Measurements from ENCODE around the gene SPATA6L. TPM values are rescaled to one million over a fixed set of nuclear protein-coding genes. Genes with fewer than 3 reads are reported as not detected.

The SPATA6L gene
- total and polyA plus RNA-seq, 2 experiments from 2014 or later: 1.7 to 1.9 TPM

DNA sequence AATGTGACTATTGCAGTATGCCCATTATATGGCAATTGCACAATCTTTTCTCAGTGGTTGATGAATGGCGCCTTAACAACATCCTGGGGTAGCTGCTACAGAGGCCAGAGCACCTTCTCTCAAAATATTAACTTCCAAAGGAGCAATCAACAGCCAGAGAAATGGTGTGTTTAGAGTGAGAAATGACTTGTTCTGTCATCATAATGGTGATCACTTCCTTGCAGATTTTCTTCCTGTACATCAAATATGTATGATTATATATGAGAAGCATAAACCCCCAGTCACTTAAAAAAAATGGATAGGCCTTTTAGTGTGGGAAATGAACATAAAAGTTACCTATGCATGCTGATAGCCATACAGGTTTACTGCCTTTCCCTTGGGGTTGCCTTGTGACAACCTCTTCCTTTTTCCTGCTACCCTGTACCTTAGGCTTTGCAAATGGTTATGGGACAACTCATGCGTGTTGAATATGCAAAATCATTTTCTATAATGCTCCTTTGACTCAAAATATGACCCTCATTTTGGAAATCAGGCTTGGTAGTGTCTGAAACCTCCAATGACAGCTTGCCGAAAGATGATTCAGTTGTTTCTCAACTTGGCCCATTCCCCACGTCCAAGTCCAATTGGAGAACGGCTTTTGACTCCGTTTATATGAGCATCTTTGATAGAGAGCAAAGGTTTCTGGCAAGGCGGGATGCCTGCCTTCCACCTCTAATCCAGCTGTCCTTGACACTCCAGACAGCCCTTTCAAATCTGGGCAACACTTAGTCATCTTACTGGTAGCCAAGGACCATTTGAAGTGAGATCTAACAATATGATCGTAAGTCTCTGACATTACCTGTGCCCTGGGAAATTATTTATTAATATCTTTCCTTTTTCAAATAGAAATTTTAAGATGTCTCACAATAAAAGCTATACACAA, 106.8 kb downstream of the SPATA6L start:
- H3K79me2 ChIP-seq (replicated peaks; ENCODE audit: insufficient read depth): no peaks in the 10 kb centered on the region
- ATAC-seq: no peak
- H3K36me3 ChIP-seq (ENCODE audit: insufficient read depth): no peaks in the 10 kb centered on the region
- no peak overlapping the region for H3K27ac ChIP-seq (ENCODE audit: low read depth)
- no peak overlapping the region for H3K4me3 Mint-ChIP-seq
- no peaks in the 10 kb centered on the region for H3K9me3 Mint-ChIP-seq
- H3K4me1 Mint-ChIP-seq: peaks cover 2% of the 10 kb centered on the region; the same call in 2 of the 3 replicates
- DNase-seq (ENCODE audit: low spot score): no peak
- no peak overlapping the region for H3K27ac Mint-ChIP-seq
- no peaks in the 10 kb centered on the region; the same call in 1 of the 2 replicates for H4K20me1 ChIP-seq (replicated peaks; ENCODE audit: insufficient read depth)
- peaks cover 5% of the 10 kb centered on the region for H3K27me3 Mint-ChIP-seq (ENCODE audit: insufficient read depth, low read depth, poor library complexity)
- H3K4me1 ChIP-seq (ENCODE audit: insufficient read depth): no peaks in the 10 kb centered on the region
- H3F3A ChIP-seq (replicated peaks; ENCODE audit: low read depth): no peaks in the 10 kb centered on the region
- no peaks in the 10 kb centered on the region for H3K27me3 ChIP-seq (ENCODE audit: insufficient read depth)
- H3K4me2 ChIP-seq: no peak overlapping the region
- no peak overlapping the region for H3K4me3 ChIP-seq
- H3K9me2 ChIP-seq (ENCODE audit: insufficient read depth): no peaks in the 10 kb centered on the region
- no peak overlapping the region for H2AFZ ChIP-seq
- TF ChIP-seq NANOG (IDR thresholded peaks at IDR 0.05; ENCODE audit: borderline replicate concordance): no peak
- TF ChIP-seq, protein P1, sequence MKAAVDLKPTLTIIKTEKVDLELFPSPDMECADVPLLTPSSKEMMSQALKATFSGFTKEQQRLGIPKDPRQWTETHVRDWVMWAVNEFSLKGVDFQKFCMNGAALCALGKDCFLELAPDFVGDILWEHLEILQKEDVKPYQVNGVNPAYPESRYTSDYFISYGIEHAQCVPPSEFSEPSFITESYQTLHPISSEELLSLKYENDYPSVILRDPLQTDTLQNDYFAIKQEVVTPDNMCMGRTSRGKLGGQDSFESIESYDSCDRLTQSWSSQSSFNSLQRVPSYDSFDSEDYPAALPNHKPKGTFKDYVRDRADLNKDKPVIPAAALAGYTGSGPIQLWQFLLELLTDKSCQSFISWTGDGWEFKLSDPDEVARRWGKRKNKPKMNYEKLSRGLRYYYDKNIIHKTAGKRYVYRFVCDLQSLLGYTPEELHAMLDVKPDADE (IDR thresholded peaks at IDR 0.05): no peak
- TF ChIP-seq EZH2phosphoT487 (IDR thresholded peaks at IDR 0.05; ENCODE audit: unreplicated experiment): no peak
- TF ChIP-seq STAT1 (IDR thresholded peaks at IDR 0.05; ENCODE audit: unreplicated experiment): no peak
- TF ChIP-seq JUNB (IDR thresholded peaks at IDR 0.05; ENCODE audit: unreplicated experiment): no peak
- TF ChIP-seq, protein P2, sequence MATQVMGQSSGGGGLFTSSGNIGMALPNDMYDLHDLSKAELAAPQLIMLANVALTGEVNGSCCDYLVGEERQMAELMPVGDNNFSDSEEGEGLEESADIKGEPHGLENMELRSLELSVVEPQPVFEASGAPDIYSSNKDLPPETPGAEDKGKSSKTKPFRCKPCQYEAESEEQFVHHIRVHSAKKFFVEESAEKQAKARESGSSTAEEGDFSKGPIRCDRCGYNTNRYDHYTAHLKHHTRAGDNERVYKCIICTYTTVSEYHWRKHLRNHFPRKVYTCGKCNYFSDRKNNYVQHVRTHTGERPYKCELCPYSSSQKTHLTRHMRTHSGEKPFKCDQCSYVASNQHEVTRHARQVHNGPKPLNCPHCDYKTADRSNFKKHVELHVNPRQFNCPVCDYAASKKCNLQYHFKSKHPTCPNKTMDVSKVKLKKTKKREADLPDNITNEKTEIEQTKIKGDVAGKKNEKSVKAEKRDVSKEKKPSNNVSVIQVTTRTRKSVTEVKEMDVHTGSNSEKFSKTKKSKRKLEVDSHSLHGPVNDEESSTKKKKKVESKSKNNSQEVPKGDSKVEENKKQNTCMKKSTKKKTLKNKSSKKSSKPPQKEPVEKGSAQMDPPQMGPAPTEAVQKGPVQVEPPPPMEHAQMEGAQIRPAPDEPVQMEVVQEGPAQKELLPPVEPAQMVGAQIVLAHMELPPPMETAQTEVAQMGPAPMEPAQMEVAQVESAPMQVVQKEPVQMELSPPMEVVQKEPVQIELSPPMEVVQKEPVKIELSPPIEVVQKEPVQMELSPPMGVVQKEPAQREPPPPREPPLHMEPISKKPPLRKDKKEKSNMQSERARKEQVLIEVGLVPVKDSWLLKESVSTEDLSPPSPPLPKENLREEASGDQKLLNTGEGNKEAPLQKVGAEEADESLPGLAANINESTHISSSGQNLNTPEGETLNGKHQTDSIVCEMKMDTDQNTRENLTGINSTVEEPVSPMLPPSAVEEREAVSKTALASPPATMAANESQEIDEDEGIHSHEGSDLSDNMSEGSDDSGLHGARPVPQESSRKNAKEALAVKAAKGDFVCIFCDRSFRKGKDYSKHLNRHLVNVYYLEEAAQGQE (IDR thresholded peaks at IDR 0.05; ENCODE audit: unreplicated experiment): no peak
- TF ChIP-seq EZH2 (IDR thresholded peaks at IDR 0.05; ENCODE audit: low read depth, unreplicated experiment): no peak
- TF ChIP-seq ZNF462 (CRISPR knock-in tag; IDR thresholded peaks at IDR 0.05): no peak
- TF ChIP-seq CREB1 (CRISPR knock-in tag; IDR thresholded peaks at IDR 0.05; ENCODE audit: low read depth): no peak
- TF ChIP-seq ZNF331 (CRISPR knock-in tag; IDR thresholded peaks at IDR 0.05; ENCODE audit: low read depth): no peak
- TF ChIP-seq, protein P3, sequence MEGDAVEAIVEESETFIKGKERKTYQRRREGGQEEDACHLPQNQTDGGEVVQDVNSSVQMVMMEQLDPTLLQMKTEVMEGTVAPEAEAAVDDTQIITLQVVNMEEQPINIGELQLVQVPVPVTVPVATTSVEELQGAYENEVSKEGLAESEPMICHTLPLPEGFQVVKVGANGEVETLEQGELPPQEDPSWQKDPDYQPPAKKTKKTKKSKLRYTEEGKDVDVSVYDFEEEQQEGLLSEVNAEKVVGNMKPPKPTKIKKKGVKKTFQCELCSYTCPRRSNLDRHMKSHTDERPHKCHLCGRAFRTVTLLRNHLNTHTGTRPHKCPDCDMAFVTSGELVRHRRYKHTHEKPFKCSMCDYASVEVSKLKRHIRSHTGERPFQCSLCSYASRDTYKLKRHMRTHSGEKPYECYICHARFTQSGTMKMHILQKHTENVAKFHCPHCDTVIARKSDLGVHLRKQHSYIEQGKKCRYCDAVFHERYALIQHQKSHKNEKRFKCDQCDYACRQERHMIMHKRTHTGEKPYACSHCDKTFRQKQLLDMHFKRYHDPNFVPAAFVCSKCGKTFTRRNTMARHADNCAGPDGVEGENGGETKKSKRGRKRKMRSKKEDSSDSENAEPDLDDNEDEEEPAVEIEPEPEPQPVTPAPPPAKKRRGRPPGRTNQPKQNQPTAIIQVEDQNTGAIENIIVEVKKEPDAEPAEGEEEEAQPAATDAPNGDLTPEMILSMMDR (conservative IDR thresholded peaks at IDR 0.05; ENCODE audit: low read depth in 2 of 2): no peak
- no peak for TF ChIP-seq POLR2AphosphoS5 (IDR thresholded peaks at IDR 0.05; ENCODE audit: low read depth)
- no peak for TF ChIP-seq ZNF114 (CRISPR knock-in tag; IDR thresholded peaks at IDR 0.05)
- no peaks in the 10 kb centered on the region for H3K36me3 Mint-ChIP-seq (ENCODE audit: low read depth)
